Measurements from ENCODE around the gene E2F3. TPM values are rescaled to one million over a fixed set of nuclear protein-coding genes. Genes with fewer than 3 reads are reported as not detected.

The E2F3 gene
- total and polyA plus RNA-seq, 9 donors, result 0.36 to 7.3 (median 2.7) TPM

DNA sequence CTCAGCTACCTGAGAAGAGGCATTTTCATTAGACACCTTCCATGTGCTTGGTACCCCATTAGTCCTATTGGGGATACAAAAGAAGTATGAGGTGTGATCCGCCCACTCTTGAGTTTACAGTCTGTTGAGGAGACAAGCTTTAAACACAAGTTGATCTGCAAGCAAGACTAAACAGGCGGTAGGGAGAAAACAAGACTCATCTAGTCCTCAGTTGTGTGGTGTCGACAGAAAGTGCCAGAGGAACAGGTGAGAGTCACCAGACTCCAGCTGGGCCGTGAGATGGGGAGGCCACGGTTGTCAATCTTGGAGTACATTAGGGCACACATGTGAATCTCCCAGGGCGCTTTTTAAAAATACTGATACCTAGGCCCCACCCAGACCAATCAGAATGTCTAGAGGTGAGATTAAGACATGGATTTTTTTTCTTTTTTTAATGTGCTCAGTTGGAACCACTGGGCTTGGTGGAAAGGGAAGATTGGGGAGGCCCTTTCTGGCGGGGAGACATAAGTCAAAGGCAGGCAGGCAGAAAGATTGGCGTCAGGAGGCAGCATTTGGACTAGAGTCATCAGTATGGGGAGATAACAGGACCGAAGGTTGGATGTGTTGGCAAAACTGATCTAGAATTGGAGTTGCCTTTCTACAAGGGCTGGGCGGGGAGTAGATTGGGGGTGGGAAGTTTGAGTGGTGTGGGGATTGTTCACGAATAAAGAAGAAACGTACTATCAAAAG is 10.4 kb downstream of the E2F3 start:
- TF ChIP-seq POLR2A (IDR thresholded peaks at IDR 0.05), result no peak
- TF ChIP-seq EP300 (IDR thresholded peaks at IDR 0.05), result no peak
- TF ChIP-seq, protein P1, sequence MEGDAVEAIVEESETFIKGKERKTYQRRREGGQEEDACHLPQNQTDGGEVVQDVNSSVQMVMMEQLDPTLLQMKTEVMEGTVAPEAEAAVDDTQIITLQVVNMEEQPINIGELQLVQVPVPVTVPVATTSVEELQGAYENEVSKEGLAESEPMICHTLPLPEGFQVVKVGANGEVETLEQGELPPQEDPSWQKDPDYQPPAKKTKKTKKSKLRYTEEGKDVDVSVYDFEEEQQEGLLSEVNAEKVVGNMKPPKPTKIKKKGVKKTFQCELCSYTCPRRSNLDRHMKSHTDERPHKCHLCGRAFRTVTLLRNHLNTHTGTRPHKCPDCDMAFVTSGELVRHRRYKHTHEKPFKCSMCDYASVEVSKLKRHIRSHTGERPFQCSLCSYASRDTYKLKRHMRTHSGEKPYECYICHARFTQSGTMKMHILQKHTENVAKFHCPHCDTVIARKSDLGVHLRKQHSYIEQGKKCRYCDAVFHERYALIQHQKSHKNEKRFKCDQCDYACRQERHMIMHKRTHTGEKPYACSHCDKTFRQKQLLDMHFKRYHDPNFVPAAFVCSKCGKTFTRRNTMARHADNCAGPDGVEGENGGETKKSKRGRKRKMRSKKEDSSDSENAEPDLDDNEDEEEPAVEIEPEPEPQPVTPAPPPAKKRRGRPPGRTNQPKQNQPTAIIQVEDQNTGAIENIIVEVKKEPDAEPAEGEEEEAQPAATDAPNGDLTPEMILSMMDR (IDR thresholded peaks at IDR 0.05), result no peak
- intact Hi-C loops (cut with DNase I), result loop anchor here in 1 of 4 donors (5.0 kb wide), 1 partner anchor 115 kb away; no protein-coding TSS in a partner anchor

DNA sequence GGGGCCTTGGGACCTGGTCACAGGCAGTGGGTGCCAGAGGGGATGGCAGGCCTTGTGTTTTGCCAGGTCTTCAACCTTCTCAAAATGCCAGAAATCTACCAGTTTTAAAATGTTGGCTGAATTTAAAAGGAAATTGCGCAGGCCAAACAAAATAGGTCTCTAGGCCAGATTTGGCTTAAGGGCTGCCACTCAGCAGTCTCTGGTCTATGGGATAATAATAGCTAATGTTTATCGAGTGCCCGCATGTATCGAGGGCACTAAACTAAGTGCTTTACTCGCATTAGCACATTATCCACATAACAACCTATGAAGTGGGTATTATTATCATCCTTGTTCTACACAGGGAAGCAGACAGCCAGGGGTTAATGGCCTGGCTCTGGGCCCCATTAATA is 11.0 kb downstream of the E2F3 start:
- no peak for TF ChIP-seq EP300 (IDR thresholded peaks at IDR 0.05)
- TF ChIP-seq POLR2A (IDR thresholded peaks at IDR 0.05), result no peak
- TF ChIP-seq, protein P1 (IDR thresholded peaks at IDR 0.05), result no peak
- intact Hi-C loops (cut with DNase I), result loop anchor here in 1 of 4 donors (5.0 kb wide), 1 partner anchor 115 kb away; no protein-coding TSS in a partner anchor
- Histone ChIP-seq H3K27ac (no peak overlapping the region), H3K27me3 (no peaks in the 10 kb centered on the region), H3K4me1 (ENCODE audit: insufficient read depth) (no peaks in the 10 kb centered on the region), H3K9me3 (no peaks in the 10 kb centered on the region), H3K4me3 (no peak overlapping the region), H3K36me3 (no peaks in the 10 kb centered on the region)
- WGBS, 3 donors, result 91 to 97% (median 96%) methylated on average over 5 of the region's 5 CpGs
- DNase-seq, result no peak

More for the DNA sequence above, 10.4 kb downstream of the E2F3 start:
- Histone ChIP-seq H3K4me1 (ENCODE audit: insufficient read depth) (no peaks in the 10 kb centered on the region), H3K27ac (no peak overlapping the region), H3K4me3 (no peak overlapping the region), H3K36me3 (no peaks in the 10 kb centered on the region), H3K27me3 (no peaks in the 10 kb centered on the region), H3K9me3 (no peaks in the 10 kb centered on the region)
- no peak for DNase-seq
- WGBS, 3 donors, result 94 to 96% (median 95%) methylated on average over 12 of the region's 12 CpGs

DNA sequence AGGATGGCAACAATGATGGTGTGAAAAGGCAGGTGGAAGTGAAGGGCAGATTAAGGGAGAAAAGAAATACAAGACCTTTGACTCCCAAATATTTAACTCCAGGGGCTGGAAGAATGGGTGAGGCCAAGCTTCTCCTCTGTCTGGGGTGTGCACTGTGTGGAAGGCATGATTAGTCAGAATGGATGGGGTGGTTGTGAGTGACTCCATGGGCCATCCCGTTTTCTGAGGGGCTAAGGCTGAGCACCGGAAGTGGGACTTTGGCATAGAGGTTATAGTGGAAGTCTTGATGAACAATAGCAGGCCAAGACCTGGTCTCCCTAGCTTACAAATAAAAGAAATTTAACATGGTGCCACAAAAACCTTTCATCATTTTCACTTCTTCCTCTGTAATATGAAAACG is 12.1 kb downstream of the E2F3 start:
- TF ChIP-seq POLR2A (IDR thresholded peaks at IDR 0.05), result no peak
- 79 to 87% (median 83%) methylated on average over 3 of the region's 3 CpGs for WGBS, 3 donors
- Histone ChIP-seq H3K4me1 (ENCODE audit: insufficient read depth) (no peaks in the 10 kb centered on the region), H3K27me3 (no peaks in the 10 kb centered on the region), H3K36me3 (no peaks in the 10 kb centered on the region), H3K27ac (no peak overlapping the region), H3K9me3 (no peaks in the 10 kb centered on the region), H3K4me3 (no peak overlapping the region)
- DNase-seq, result no peak
- intact Hi-C loops (cut with DNase I), result loop anchor here in 1 of 4 donors (5.0 kb wide), 1 partner anchor 113 kb away; no protein-coding TSS in a partner anchor

DNA sequence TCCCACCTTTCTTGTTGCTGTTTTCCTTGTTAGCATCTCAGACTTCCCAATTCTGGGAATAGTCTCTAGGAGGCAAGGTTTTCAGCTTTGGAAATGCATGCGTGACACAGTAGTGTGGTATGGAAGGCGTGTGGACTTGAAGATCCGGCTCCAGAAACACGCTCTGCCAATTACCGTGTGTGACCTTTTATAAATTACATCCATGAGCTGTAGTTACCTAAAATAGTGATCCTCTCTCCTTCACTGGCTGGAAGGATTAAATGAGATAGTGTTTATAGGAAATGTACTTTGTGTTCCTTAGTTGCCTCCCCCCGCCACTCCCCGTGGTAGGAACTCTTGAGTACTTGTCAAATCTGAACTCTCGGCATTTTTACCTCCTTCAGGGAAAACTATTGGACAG is 13.0 kb downstream of the E2F3 start:
- intact Hi-C loops (cut with DNase I), result loop anchor here in 1 of 4 donors (5.0 kb wide), 1 partner anchor 113 kb away; no protein-coding TSS in a partner anchor
- no peaks in the 10 kb centered on the region for H3K4me1 ChIP-seq (ENCODE audit: insufficient read depth)
- DNase-seq, result no peak

More for the DNA sequence above, 13.0 kb downstream of the E2F3 start:
- H3K36me3 ChIP-seq, result no peaks in the 10 kb centered on the region
- WGBS, 3 donors, result 94 to 97% (median 95%) methylated on average over 8 of the region's 8 CpGs
- H3K27me3 ChIP-seq, result no peaks in the 10 kb centered on the region
- no peak overlapping the region for H3K27ac ChIP-seq
- TF ChIP-seq, protein P1 (IDR thresholded peaks at IDR 0.05), result no peak
- no peak for TF ChIP-seq EP300 (IDR thresholded peaks at IDR 0.05)
- no peak for TF ChIP-seq POLR2A (IDR thresholded peaks at IDR 0.05)
- H3K9me3 ChIP-seq, result no peaks in the 10 kb centered on the region
- no peak overlapping the region for H3K4me3 ChIP-seq
